ENCODE data around the gene DEFB131B.

GRCh38 chr11:71895961-71896360 lies 17.7 kb downstream of the DEFB131B start:
- TF ChIP-seq CTCF (conservative IDR thresholded peaks at IDR 0.05) (no peak), EZH2 (IDR thresholded peaks at IDR 0.05; ENCODE audit: low read depth) (no peak)
